ENCODE results near the gene MRPL49. TPM values are rescaled to one million over a fixed set of nuclear protein-coding genes. Genes with fewer than 3 reads are reported as not detected.
A peak's percentile ranks its signal among the peaks of the same experiment; 100 is the strongest.

Gene MRPL49
- total RNA-seq, 1 experiment from 2014 or later, result 55.9 TPM

GRCh38 chr11:65102142-65103095 lies 19.7 kb upstream of the MRPL49 start:
- POLR2A ChIA-PET, result interaction anchor here (1.6 kb wide), 1 partner anchor 9 kb away, joined by 3 read pairs; the partner anchor contains the start of gene TM7SF2
- no peak for TF ChIP-seq SOX15 (CRISPR knock-in tag; IDR thresholded peaks at IDR 0.05)
- TF ChIP-seq CREB1 (CRISPR knock-in tag; IDR thresholded peaks at IDR 0.05), result no peak
- no peak for TF ChIP-seq ZNF423 (CRISPR knock-in tag; IDR thresholded peaks at IDR 0.05)
- TF ChIP-seq MAX (CRISPR knock-in tag; IDR thresholded peaks at IDR 0.05), result no peak
- TF ChIP-seq JAZF1 (CRISPR knock-in tag; IDR thresholded peaks at IDR 0.05), result no peak
- TF ChIP-seq TP53 (CRISPR knock-in tag; IDR thresholded peaks at IDR 0.05), result no peak
- no peak for TF ChIP-seq PRRX2 (CRISPR knock-in tag; IDR thresholded peaks at IDR 0.05)
- H3K4me1 Mint-ChIP-seq, result no peaks in the 10 kb centered on the region

GRCh38 chr11:65103476-65103875 lies 18.6 kb upstream of the MRPL49 start:
- POLR2A ChIA-PET, result interaction anchor here (1.6 kb wide), 1 partner anchor 8 kb away, joined by 3 read pairs; the partner anchor contains the start of gene TM7SF2

More at GRCh38 chr11:65102142-65103095, 19.7 kb upstream of the MRPL49 start:
- Mint-ChIP-seq H3K27ac (0 out of 2 replicates have a peak overlapping the region, but pooled peaks have one; percentile 32), H3K4me3 (no peak overlapping the region), H3K27me3 (ENCODE audit: low read depth) (no peaks in the 10 kb centered on the region), H3K9me3 (no peaks in the 10 kb centered on the region), H3K36me3 (peaks cover 11% of the 10 kb centered on the region)
- DNase-seq (ENCODE audit: low spot score), result no peak
- no peak for ATAC-seq
- CTCF ChIA-PET, result interaction anchor here (0.7 to 9.9 kb wide), 2 partner anchors 9 to 34 kb away, joined by 4 to 104 read pairs; partner anchors contain the start of gene TM7SF2

More at GRCh38 chr11:65103476-65103875, 18.6 kb upstream of the MRPL49 start:
- no peaks in the 10 kb centered on the region for H3K27me3 Mint-ChIP-seq (ENCODE audit: low read depth)
- H3K36me3 Mint-ChIP-seq, result peaks cover 7% of the 10 kb centered on the region; the same call in 1 of the 2 replicates
- no peaks in the 10 kb centered on the region for H3K9me3 Mint-ChIP-seq
- TF ChIP-seq, protein P1, sequence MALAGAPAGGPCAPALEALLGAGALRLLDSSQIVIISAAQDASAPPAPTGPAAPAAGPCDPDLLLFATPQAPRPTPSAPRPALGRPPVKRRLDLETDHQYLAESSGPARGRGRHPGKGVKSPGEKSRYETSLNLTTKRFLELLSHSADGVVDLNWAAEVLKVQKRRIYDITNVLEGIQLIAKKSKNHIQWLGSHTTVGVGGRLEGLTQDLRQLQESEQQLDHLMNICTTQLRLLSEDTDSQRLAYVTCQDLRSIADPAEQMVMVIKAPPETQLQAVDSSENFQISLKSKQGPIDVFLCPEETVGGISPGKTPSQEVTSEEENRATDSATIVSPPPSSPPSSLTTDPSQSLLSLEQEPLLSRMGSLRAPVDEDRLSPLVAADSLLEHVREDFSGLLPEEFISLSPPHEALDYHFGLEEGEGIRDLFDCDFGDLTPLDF (CRISPR knock-in tag; IDR thresholded peaks at IDR 0.05), result no peak
- TF ChIP-seq, protein P2, sequence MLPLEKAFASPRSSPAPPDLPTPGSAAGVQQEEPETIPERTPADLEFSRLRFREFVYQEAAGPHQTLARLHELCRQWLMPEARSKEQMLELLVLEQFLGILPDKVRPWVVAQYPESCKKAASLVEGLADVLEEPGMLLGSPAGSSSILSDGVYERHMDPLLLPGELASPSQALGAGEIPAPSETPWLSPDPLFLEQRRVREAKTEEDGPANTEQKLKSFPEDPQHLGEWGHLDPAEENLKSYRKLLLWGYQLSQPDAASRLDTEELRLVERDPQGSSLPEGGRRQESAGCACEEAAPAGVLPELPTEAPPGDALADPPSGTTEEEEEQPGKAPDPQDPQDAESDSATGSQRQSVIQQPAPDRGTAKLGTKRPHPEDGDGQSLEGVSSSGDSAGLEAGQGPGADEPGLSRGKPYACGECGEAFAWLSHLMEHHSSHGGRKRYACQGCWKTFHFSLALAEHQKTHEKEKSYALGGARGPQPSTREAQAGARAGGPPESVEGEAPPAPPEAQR (CRISPR knock-in tag; IDR thresholded peaks at IDR 0.05), result no peak
- TF ChIP-seq GABPB1 (CRISPR knock-in tag; IDR thresholded peaks at IDR 0.05) (no peak), ATF6 (CRISPR knock-in tag; IDR thresholded peaks at IDR 0.05) (no peak), ARID4B (CRISPR knock-in tag; IDR thresholded peaks at IDR 0.05; ENCODE audit: borderline replicate concordance) (no peak), NFE2L1 (CRISPR knock-in tag; IDR thresholded peaks at IDR 0.05) (no peak), ZNF232 (CRISPR knock-in tag; IDR thresholded peaks at IDR 0.05) (no peak), OVOL2 (CRISPR knock-in tag; IDR thresholded peaks at IDR 0.05; ENCODE audit: borderline replicate concordance) (no peak)
- TF ChIP-seq, protein P3, sequence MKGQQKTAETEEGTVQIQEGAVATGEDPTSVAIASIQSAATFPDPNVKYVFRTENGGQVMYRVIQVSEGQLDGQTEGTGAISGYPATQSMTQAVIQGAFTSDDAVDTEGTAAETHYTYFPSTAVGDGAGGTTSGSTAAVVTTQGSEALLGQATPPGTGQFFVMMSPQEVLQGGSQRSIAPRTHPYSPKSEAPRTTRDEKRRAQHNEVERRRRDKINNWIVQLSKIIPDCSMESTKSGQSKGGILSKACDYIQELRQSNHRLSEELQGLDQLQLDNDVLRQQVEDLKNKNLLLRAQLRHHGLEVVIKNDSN (CRISPR knock-in tag; IDR thresholded peaks at IDR 0.05), result no peak
- ATAC-seq (no peak), DNase-seq (ENCODE audit: low spot score) (no peak)
- no peaks in the 10 kb centered on the region for H3K4me1 Mint-ChIP-seq
- no peak overlapping the region for H3K27ac Mint-ChIP-seq
- H3K4me3 Mint-ChIP-seq, result no peak overlapping the region
- CTCF ChIA-PET, result no interaction called here

All from WTC11 (cell line).